Type B pancreatic cell (in vitro differentiated cells): ENCODE measurements around the gene CCNJL. TPM values are rescaled to one million over a fixed set of nuclear protein-coding genes. Genes with fewer than 3 reads are reported as not detected.

Experiments used
- DNase-seq: peaks from one replicate; pipeline ENCODE4 v3.0.0; 2021; ENCODE audit warnings: mixed read lengths; ENCODE audit not compliant: unreplicated experiment; ENCODE audit errors: extremely low spot score
- H3K27ac Mint-ChIP-seq: 2 replicates; pipeline ENCODE4 v1.8.0; 2021; ENCODE audit warnings: mild to moderate bottlenecking, mixed read lengths
- H3K27me3 Mint-ChIP-seq: 2 replicates; pipeline ENCODE4 v1.8.0; 2021; ENCODE audit warnings: mixed read lengths
- H3K36me3 Mint-ChIP-seq: 2 replicates; pipeline ENCODE4 v1.8.0; 2021; ENCODE audit warnings: mixed read lengths
- H3K4me1 Mint-ChIP-seq: one replicate; pipeline ENCODE4 v1.8.0; 2021; ENCODE audit warnings: mixed read lengths; ENCODE audit not compliant: unreplicated experiment
- H3K4me3 Mint-ChIP-seq: 2 replicates; pipeline ENCODE4 v1.8.0; 2021; ENCODE audit warnings: mild to moderate bottlenecking, mixed read lengths
- H3K9me3 Mint-ChIP-seq: 2 replicates; pipeline ENCODE4 v1.8.0; 2021; ENCODE audit warnings: mixed read lengths
- total RNA-seq: library from RNA; stranded (reverse); gene quantifications from 2 replicates; pipeline ENCODE4 v1.2.1, GENCODE V29; 2021; ENCODE audit warnings: low replicate concordance
- TF ChIP-seq, protein P1 (sequence below): fragments of 200-600 bp; sonication (generic); conservative IDR thresholded peaks from 2 replicates; pipeline ENCODE4 v1.5.0; 2021; ENCODE audit warnings: antibody characterized with exemption, mild to moderate bottlenecking

The CCNJL gene
- total RNA-seq, 1 donor from 2014 or later, result 16.6 TPM

DNA sequence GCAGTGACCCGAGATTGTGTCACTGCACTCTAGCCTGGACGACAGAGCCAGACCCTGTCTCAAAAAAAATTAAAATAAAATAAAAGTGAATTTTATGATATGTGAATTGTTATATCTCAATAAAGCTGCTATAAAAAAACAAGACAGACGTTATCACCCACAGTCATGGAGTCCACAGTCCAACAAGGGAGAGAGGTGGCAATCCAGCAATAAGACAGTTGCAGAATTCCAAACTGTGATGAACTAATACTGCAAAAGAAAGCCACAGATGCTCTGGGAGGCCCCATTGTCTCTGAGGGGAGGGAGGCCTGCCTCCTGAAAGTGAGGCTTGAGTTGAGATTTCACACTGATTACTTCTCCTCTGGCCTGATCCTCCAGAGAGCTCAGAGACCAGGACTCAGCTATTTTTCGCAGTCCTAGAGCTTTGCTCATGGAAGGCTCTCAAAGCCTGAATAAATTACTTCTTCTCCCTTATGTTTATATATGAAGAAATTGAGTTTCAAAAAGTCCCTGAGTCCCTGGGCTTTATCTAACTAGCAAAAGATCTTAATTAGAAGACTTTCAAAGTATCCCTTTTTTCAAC is 28.0 kb downstream of the CCNJL start:
- Mint-ChIP-seq H3K27ac (no peak overlapping the region), H3K9me3 (no peaks in the 10 kb centered on the region), H3K36me3 (no peaks in the 10 kb centered on the region), H3K4me3 (no peak overlapping the region), H3K27me3 (no peaks in the 10 kb centered on the region), H3K4me1 (peaks cover 19% of the 10 kb centered on the region)
- TF ChIP-seq, protein P1, sequence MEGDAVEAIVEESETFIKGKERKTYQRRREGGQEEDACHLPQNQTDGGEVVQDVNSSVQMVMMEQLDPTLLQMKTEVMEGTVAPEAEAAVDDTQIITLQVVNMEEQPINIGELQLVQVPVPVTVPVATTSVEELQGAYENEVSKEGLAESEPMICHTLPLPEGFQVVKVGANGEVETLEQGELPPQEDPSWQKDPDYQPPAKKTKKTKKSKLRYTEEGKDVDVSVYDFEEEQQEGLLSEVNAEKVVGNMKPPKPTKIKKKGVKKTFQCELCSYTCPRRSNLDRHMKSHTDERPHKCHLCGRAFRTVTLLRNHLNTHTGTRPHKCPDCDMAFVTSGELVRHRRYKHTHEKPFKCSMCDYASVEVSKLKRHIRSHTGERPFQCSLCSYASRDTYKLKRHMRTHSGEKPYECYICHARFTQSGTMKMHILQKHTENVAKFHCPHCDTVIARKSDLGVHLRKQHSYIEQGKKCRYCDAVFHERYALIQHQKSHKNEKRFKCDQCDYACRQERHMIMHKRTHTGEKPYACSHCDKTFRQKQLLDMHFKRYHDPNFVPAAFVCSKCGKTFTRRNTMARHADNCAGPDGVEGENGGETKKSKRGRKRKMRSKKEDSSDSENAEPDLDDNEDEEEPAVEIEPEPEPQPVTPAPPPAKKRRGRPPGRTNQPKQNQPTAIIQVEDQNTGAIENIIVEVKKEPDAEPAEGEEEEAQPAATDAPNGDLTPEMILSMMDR, result no peak
- no peak for DNase-seq

DNA sequence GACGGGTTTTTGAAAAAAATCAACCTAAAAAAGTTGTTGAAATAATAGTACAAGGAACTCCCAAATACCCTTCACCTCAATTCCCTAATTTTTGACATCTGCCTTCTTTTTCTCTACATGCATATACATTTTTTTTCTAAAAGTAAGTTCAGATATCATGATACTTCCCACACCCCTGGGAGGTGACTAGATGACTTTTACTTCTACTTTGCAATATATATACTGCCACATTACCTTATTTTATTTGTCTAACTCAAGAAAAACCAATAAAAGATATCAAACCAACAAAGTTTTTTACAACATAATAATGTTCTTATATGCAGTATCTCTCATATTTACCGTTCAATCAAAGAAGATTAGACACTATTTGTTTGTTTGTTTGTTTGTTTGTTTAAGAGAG is 31.1 kb downstream of the CCNJL start:
- no peak for DNase-seq
- TF ChIP-seq, protein P1, result no peak
- Mint-ChIP-seq H3K27ac (no peak overlapping the region), H3K4me1 (peaks cover 10% of the 10 kb centered on the region), H3K9me3 (no peaks in the 10 kb centered on the region), H3K36me3 (peaks cover 8% of the 10 kb centered on the region), H3K4me3 (no peak overlapping the region), H3K27me3 (no peaks in the 10 kb centered on the region)

GRCh38 chr5:160280384-160281095 is 31.8 kb downstream of the CCNJL start:
- peaks cover 8% of the 10 kb centered on the region for H3K36me3 Mint-ChIP-seq

GRCh38 chr5:160278343-160278742 is 34.0 kb downstream of the CCNJL start:
- TF ChIP-seq, protein P1, result no peak
- H3K4me1 Mint-ChIP-seq, result peaks cover 10% of the 10 kb centered on the region
- no peak overlapping the region for H3K4me3 Mint-ChIP-seq
- no peaks in the 10 kb centered on the region for H3K27me3 Mint-ChIP-seq
- peaks cover 11% of the 10 kb centered on the region for H3K36me3 Mint-ChIP-seq
- no peaks in the 10 kb centered on the region for H3K9me3 Mint-ChIP-seq
- no peak for DNase-seq
- peak overlapping the region; percentile 29 for H3K27ac Mint-ChIP-seq

More at GRCh38 chr5:160280384-160281095, 31.8 kb downstream of the CCNJL start:
- H3K9me3 Mint-ChIP-seq, result no peaks in the 10 kb centered on the region
- H3K4me1 Mint-ChIP-seq, result peaks cover 10% of the 10 kb centered on the region
- TF ChIP-seq, protein P1, result no peak
- H3K27ac Mint-ChIP-seq, result no peak overlapping the region
- no peak overlapping the region for H3K4me3 Mint-ChIP-seq
- no peak for DNase-seq
- no peaks in the 10 kb centered on the region for H3K27me3 Mint-ChIP-seq

GRCh38 chr5:160274483-160274931 is 37.9 kb downstream of the CCNJL start:
- DNase-seq, result no peak
- no peak overlapping the region for H3K27ac Mint-ChIP-seq
- peaks cover 37% of the 10 kb centered on the region for H3K4me1 Mint-ChIP-seq
- H3K36me3 Mint-ChIP-seq, result peaks cover 11% of the 10 kb centered on the region
- H3K9me3 Mint-ChIP-seq, result no peaks in the 10 kb centered on the region
- H3K27me3 Mint-ChIP-seq, result no peaks in the 10 kb centered on the region
- TF ChIP-seq, protein P1, result no peak
- H3K4me3 Mint-ChIP-seq, result no peak overlapping the region
